H1 (cell line): ENCODE measurements around the gene CCDC83. TPM values are rescaled to one million over a fixed set of nuclear protein-coding genes. Genes with fewer than 3 reads are reported as not detected.

Source experiments
- CTCF ChIA-PET: fragments of 300-600 bp; sonication (Branson Sonifier 250); formaldehyde crosslinking; loops from one replicate; lab custom pipeline; 2021; ENCODE audit not compliant: partially characterized antibody; lab: Charles Lee
- POLR2A ChIA-PET: fragments of 300-600 bp; sonication (Branson Sonifier 250); formaldehyde crosslinking; loops from one replicate; lab custom pipeline; 2021; ENCODE audit warnings: inconsistent platforms; ENCODE audit not compliant: partially characterized antibody; lab: Charles Lee
- DNase-seq, 2 experiments: peaks; one replicate each; pipeline versions ENCODE4 v3.0.0 to v3.0.0-alpha.2; 2010 to 2022; ENCODE audit warnings: low spot score in 2 of 2, low read depth in 1 of 2, mixed read lengths in 1 of 2
- FAIRE-seq: peaks from 2 replicates; lab custom pipeline; 2011; peaks lifted over from hg19 to GRCh38; lab: Jason Lieb, UNC
- H2AFZ ChIP-seq: 2 replicates; pipeline ENCODE4 v1.8.1; 2012; ENCODE audit warnings: low read length, inconsistent platforms
- H2AK5ac ChIP-seq: 2 replicates; pipeline ENCODE4 v1.6.1; 2013; ENCODE audit warnings: low read depth, low read length
- H2BK120ac ChIP-seq: replicated peaks from 2 replicates; pipeline ENCODE3; 2013; ENCODE audit warnings: low read depth, low read length, inconsistent platforms
- H2BK12ac ChIP-seq: 2 replicates; pipeline ENCODE4 v1.6.1; 2013; ENCODE audit warnings: low read depth, low read length
- H2BK15ac ChIP-seq: 2 replicates; pipeline ENCODE4 v1.6.1; 2013; ENCODE audit warnings: low read length
- H2BK20ac ChIP-seq: 2 replicates; pipeline ENCODE4 v1.6.1; 2013; ENCODE audit warnings: low read length
- H2BK5ac ChIP-seq: 2 replicates; pipeline ENCODE4 v1.6.1; 2013; ENCODE audit warnings: low read depth, low read length
- H3K14ac ChIP-seq: 2 replicates; pipeline ENCODE4 v1.6.1; 2013; ENCODE audit warnings: inconsistent platforms; ENCODE audit not compliant: insufficient read length
- H3K18ac ChIP-seq: 2 replicates; pipeline ENCODE4 v1.6.1; 2013; ENCODE audit warnings: low read length; ENCODE audit errors: extremely low read depth
- H3K23ac ChIP-seq: 2 replicates; pipeline ENCODE4 v1.6.1; 2013; ENCODE audit warnings: inconsistent platforms; ENCODE audit not compliant: insufficient read length
- H3K23me2 ChIP-seq: 2 replicates; pipeline ENCODE4 v1.6.1; 2013; ENCODE audit warnings: low read depth, low read length
- H3K27ac ChIP-seq: 2 replicates; pipeline ENCODE4 v1.6.1; 2011; ENCODE audit warnings: low read depth, low read length, inconsistent platforms
- H3K27me3 ChIP-seq, 4 experiments: replicated peaks in 1 of 4; 1 replicate in 1 of 4; 2 replicates in 3 of 4; pipeline versions ENCODE4 v1.6.1 to v1.8.1; 2011 to 2013; ENCODE audit warnings: low read length in 3 of 4, mild to moderate bottlenecking in 3 of 4, inconsistent platforms in 2 of 4, mixed read lengths in 2 of 4, moderate library complexity in 1 of 4; ENCODE audit not compliant: control insufficient read depth in 3 of 4, insufficient read depth in 3 of 4; ENCODE audit errors: extremely low read depth in 1 of 4
- H3K36me3 ChIP-seq, 4 experiments: 2 replicates each; pipeline versions ENCODE4 v1.6.1 to v1.8.1; 2011 to 2013; ENCODE audit warnings: mild to moderate bottlenecking in 4 of 4, low read length in 3 of 4, moderate library complexity in 2 of 4, control low read depth in 1 of 4, inconsistent platforms in 1 of 4; ENCODE audit not compliant: insufficient read depth in 4 of 4, control insufficient read depth in 2 of 4
- H3K4ac ChIP-seq: replicated peaks from 2 replicates; pipeline ENCODE3; 2013; ENCODE audit warnings: low read length, low read depth, mixed read lengths, inconsistent platforms; ENCODE audit not compliant: insufficient read length
- H3K4me1 ChIP-seq, 4 experiments: replicated peaks in 1 of 4; 1 replicate in 1 of 4; 2 replicates in 3 of 4; pipeline versions ENCODE4 v1.6.1 to v1.8.1; 2011 to 2013; ENCODE audit warnings: low read length in 3 of 4, inconsistent platforms in 2 of 4, mixed read lengths in 1 of 4; ENCODE audit not compliant: insufficient read depth in 4 of 4, control insufficient read depth in 3 of 4
- H3K4me2 ChIP-seq, 2 experiments: 2 replicates each; pipeline versions ENCODE4 v1.6.1 to v1.8.1; 2011 to 2013; ENCODE audit warnings: low read depth in 2 of 2, low read length in 2 of 2, control low read depth in 1 of 2, inconsistent platforms in 1 of 2, mild to moderate bottlenecking in 1 of 2; ENCODE audit not compliant: insufficient read depth in 1 of 2
- H3K4me3 ChIP-seq, 4 experiments: fragments of 200-600, 300-600 bp in 1 of 4; sonication (generic), shearing (Covaris generic), sonication (Bioruptor Twin) in 1 of 4; 2 replicates each; pipeline versions ENCODE4 v1.5.1 to v1.8.1; 2011 to 2016; ENCODE audit warnings: low read length in 4 of 4, low read depth in 3 of 4, control low read depth in 2 of 4, inconsistent platforms in 2 of 4, mild to moderate bottlenecking in 2 of 4, mixed read lengths in 1 of 4, moderate library complexity in 1 of 4; ENCODE audit not compliant: insufficient read depth in 2 of 4; ENCODE audit errors: extremely low read depth in 1 of 4
- H3K56ac ChIP-seq: replicated peaks from 2 replicates; pipeline ENCODE3; 2013; ENCODE audit warnings: low read depth, mild to moderate bottlenecking, mixed read lengths, low read length, inconsistent platforms; ENCODE audit not compliant: insufficient read length
- H3K79me1 ChIP-seq: 2 replicates; pipeline ENCODE4 v1.6.1; 2013; ENCODE audit warnings: low read depth, low read length, control low read depth
- H3K79me2 ChIP-seq, 2 experiments: 2 replicates each; pipeline versions ENCODE4 v1.6.1 to v1.8.1; 2012 to 2013; ENCODE audit warnings: low read length in 2 of 2, mild to moderate bottlenecking in 2 of 2, inconsistent platforms in 1 of 2; ENCODE audit not compliant: insufficient read depth in 2 of 2, control insufficient read depth in 1 of 2
- H3K9ac ChIP-seq, 4 experiments: replicated peaks in 1 of 4; 1 replicate in 1 of 4; 2 replicates in 3 of 4; pipeline versions ENCODE4 v1.6.1 to v1.8.1; 2011 to 2013; ENCODE audit warnings: low read depth in 3 of 4, low read length in 3 of 4, control low read depth in 2 of 4, mild to moderate bottlenecking in 2 of 4, moderate library complexity in 2 of 4, inconsistent platforms in 1 of 4; ENCODE audit errors: extremely low read depth in 1 of 4
- H3K9me3 ChIP-seq, 2 experiments: 2 replicates each; pipeline versions ENCODE4 v1.6.1 to v1.8.1; 2012 to 2013; ENCODE audit warnings: mild to moderate bottlenecking in 2 of 2, moderate library complexity in 2 of 2, control low read depth in 1 of 2, inconsistent platforms in 1 of 2, low read depth in 1 of 2, low read length in 1 of 2, mixed read lengths in 1 of 2; ENCODE audit not compliant: insufficient read depth in 2 of 2
- H4K20me1 ChIP-seq, 2 experiments: replicated peaks in 1 of 2; 2 replicates each; pipeline versions ENCODE3 to v1.8.1; 2011 to 2013; ENCODE audit warnings: inconsistent platforms in 2 of 2, low read length in 2 of 2, mild to moderate bottlenecking in 1 of 2; ENCODE audit not compliant: insufficient read depth in 2 of 2, control insufficient read depth in 1 of 2
- H4K5ac ChIP-seq: 2 replicates; pipeline ENCODE4 v1.6.1; 2013; ENCODE audit warnings: low read length, low read depth, mixed read lengths, inconsistent platforms; ENCODE audit not compliant: insufficient read length
- H4K8ac ChIP-seq: 2 replicates; pipeline ENCODE4 v1.8.0; 2013; ENCODE audit warnings: mild to moderate bottlenecking, moderate library complexity, low read length, inconsistent platforms; ENCODE audit not compliant: insufficient read depth; ENCODE audit errors: extremely low read depth
- H4K91ac ChIP-seq: replicated peaks from 2 replicates; pipeline ENCODE3; 2013; ENCODE audit warnings: low read length, mixed read lengths, inconsistent platforms; ENCODE audit not compliant: insufficient read length
- KDM1A ChIP-seq: fragments of 200-600, 300-600 bp; sonication (generic); IDR thresholded peaks from 2 replicates; pipeline ENCODE4 v1.7.1; 2016; ENCODE audit warnings: mild to moderate bottlenecking, low read length, borderline replicate concordance
- SP1 ChIP-seq: IDR thresholded peaks from 2 replicates; pipeline ENCODE4 v1.6.1; 2011; ENCODE audit warnings: low read depth, low read length
- TEAD4 ChIP-seq: IDR thresholded peaks from 2 replicates; pipeline ENCODE4 v1.6.1; 2012; ENCODE audit warnings: low read depth, low read length, inconsistent platforms, mixed read lengths
- WGBS, 2 experiments: shearing (Covaris generic) in 1 of 2; methylation state at CpG; one replicate each; pipeline versions ENCODE4 v1.1.6 to v1.1.7; 2013 to 2015; ENCODE audit warnings: low lambda C conversion rate in 2 of 2, mixed read lengths in 2 of 2, inconsistent platforms in 1 of 2, low coverage in 1 of 2, missing lambda C conversion rate in 1 of 2; ENCODE audit not compliant: insufficient replicate concordance in 2 of 2, insufficient coverage in 1 of 2, insufficient read length in 1 of 2; ENCODE audit errors: extremely low coverage in 1 of 2, missing lambda C conversion rate in 1 of 2; 5-methylcytosine and 5-hydroxymethylcytosine counted together
- polyA plus RNA-seq, 7 experiments: library from polyadenylated mRNA; depleted of rRNA in 3 of 7; stranded (reverse) in 5 of 7; unstranded in 2 of 7; fragments of >200 nt in 5 of 7; fragments of 200-250 nt in 2 of 7; gene quantifications; 1 replicate in 5 of 7; 2 replicates in 1 of 7; 4 replicates in 1 of 7; pipeline versions ENCODE4 v1.2.1 to v1.2.3, GENCODE V29; 2011 to 2013; ENCODE audit warnings: missing spikeins in 2 of 7, mixed read lengths in 2 of 7
- total RNA-seq: library from RNA; stranded (reverse); fragmentation: NEBNext Ultra II Directional; extraction: Animal tissue kit (Norgen Biotek cat#: 25700); gene quantifications from 2 replicates; pipeline ENCODE4 v1.2.1, GENCODE V29; 2021

The CCDC83 gene
- total and polyA plus RNA-seq, 2 of the 8 experiments (the other 6 are each of a cell fraction or from before 2014, with no cell fraction given), result not detected

DNA sequence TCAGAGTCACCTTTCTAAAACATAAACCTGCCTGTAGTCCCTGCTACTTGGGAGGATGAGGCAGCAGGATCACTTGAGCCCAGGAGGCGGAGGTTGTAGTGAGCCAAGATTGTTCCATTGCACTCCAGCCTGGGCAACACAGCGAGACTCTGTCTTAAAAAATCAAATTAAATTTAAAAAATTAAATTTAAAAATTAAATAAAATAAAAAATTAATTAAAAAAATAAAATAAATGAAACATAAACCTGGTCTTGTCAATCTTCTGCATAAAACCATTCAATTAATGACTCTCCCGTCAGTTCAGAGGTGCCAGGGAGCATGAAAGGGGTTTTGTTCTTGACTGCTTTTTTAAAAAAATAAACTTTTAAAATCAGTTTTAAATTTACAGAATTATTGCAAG, 48.6 kb downstream of the CCDC83 start:
- Histone ChIP-seq H4K91ac (no peak overlapping the region), H3K4me1 (no peaks in the 10 kb centered on the region), H3K4me3 (no peak overlapping the region), H2AFZ (no peak overlapping the region), H2AK5ac (no peak overlapping the region), H3K9ac (no peak overlapping the region), H3K4ac (no peak overlapping the region), H3K56ac (no peak overlapping the region), H3K79me2 (no peaks in the 10 kb centered on the region), H4K20me1 (no peaks in the 10 kb centered on the region), H3K23ac (no peak overlapping the region), H3K79me1 (no peaks in the 10 kb centered on the region), H2BK5ac (no peak overlapping the region), H3K9me3 (no peaks in the 10 kb centered on the region), H3K27ac (no peak overlapping the region), H3K27me3 (no peaks in the 10 kb centered on the region), H2BK12ac (no peak overlapping the region), H3K23me2 (0 out of 2 replicates have a peak, but pooled peaks cover 3% of the 10 kb centered on the region), H3K36me3 (no peaks in the 10 kb centered on the region), H2BK15ac (no peak overlapping the region), H3K18ac (no peak overlapping the region), H3K14ac (no peak overlapping the region), H4K5ac (no peak overlapping the region), H2BK120ac (no peak overlapping the region), H2BK20ac (no peak overlapping the region), H4K8ac (no peak overlapping the region), H3K4me2 (no peak overlapping the region)
- no peak for TF ChIP-seq TEAD4
- no peak for TF ChIP-seq SP1
- TF ChIP-seq KDM1A, result no peak
- DNase-seq (no peak), FAIRE-seq (no peak)
- POLR2A ChIA-PET, result no interaction called here
- WGBS, 2 experiments, result 88% methylated on average over 3 of the region's 3 CpGs; no CpG with 5 or more reads in 1 of the 2 experiments
- CTCF ChIA-PET, result no interaction called here
